SK-N-SH (cell line): ENCODE measurements around the gene HELB. TPM values are rescaled to one million over a fixed set of nuclear protein-coding genes. Genes with fewer than 3 reads are reported as not detected.

ENCODE experiments used
- CTCF ChIA-PET: fragments of 300-600, 350-600 bp; formaldehyde crosslinking; extraction: SDS; loops from one replicate; lab custom pipeline; 2021; lab: Yijun Ruan, JAX
- POLR2A ChIA-PET: fragments of 350-600 bp; sonication (Branson Sonifier 250); formaldehyde crosslinking; extraction: SDS; loops from one replicate; lab custom pipeline; 2020; ENCODE audit warnings: antibody characterized with exemption, inconsistent platforms; lab: Yijun Ruan, JAX
- DNase-seq: peaks from one replicate; pipeline ENCODE4 v3.0.0; 2012
- H2AFZ ChIP-seq: fragments of 200-600 bp; sonication (generic); 2 replicates; pipeline ENCODE4 v1.8.1; 2016; ENCODE audit warnings: antibody characterized with exemption, mild to moderate bottlenecking, low read depth
- H3F3A ChIP-seq: fragments of 200-600 bp; sonication (generic); replicated peaks from 2 replicates; pipeline ENCODE3; 2016; ENCODE audit warnings: antibody characterized with exemption, mild to moderate bottlenecking; ENCODE audit not compliant: insufficient read depth
- H3K27ac ChIP-seq, 2 experiments: fragments of 200-500 bp in 1 of 2; fragments of 200-600 bp in 1 of 2; sonication (Bioruptor generic) in 1 of 2; sonication (generic), shearing (Covaris generic) in 1 of 2; 2 replicates each; pipeline versions ENCODE4 v1.5.1 to v1.6.1; 2014 to 2016; ENCODE audit warnings: low read depth in 2 of 2, inconsistent platforms in 1 of 2, low read length in 1 of 2, mild to moderate bottlenecking in 1 of 2, mixed read lengths in 1 of 2
- H3K27me3 ChIP-seq: fragments of 200-600 bp; sonication (generic), shearing (Covaris generic); 2 replicates; pipeline ENCODE4 v1.6.1; 2016; ENCODE audit warnings: mixed run types; ENCODE audit not compliant: insufficient read depth
- H3K36me3 ChIP-seq, 2 experiments: fragments of 200-500 bp in 1 of 2; fragments of 200-600 bp in 1 of 2; sonication (Bioruptor generic) in 1 of 2; sonication (generic) in 1 of 2; replicated peaks in 1 of 2; 2 replicates each; pipeline versions ENCODE3 to v1.5.1; 2014 to 2016; ENCODE audit warnings: low read length in 1 of 2, mild to moderate bottlenecking in 1 of 2; ENCODE audit not compliant: insufficient read depth in 2 of 2, control insufficient read depth in 1 of 2
- H3K4me1 ChIP-seq, 2 experiments: fragments of 200-500 bp in 1 of 2; fragments of 200-600 bp in 1 of 2; sonication (Bioruptor generic) in 1 of 2; sonication (generic), shearing (Covaris generic) in 1 of 2; 2 replicates each; pipeline versions ENCODE4 v1.5.1 to v1.6.1; 2014 to 2016; ENCODE audit warnings: low read depth in 1 of 2, low read length in 1 of 2, mixed run types in 1 of 2; ENCODE audit not compliant: insufficient read depth in 2 of 2, control insufficient read depth in 1 of 2
- H3K4me2 ChIP-seq: fragments of 200-600 bp; sonication (generic), shearing (Covaris generic); 2 replicates; pipeline ENCODE4 v1.6.1; 2017; ENCODE audit warnings: mixed run types
- H3K4me3 ChIP-seq, 2 experiments: fragments of 200-500 bp in 1 of 2; fragments of 200-600 bp in 1 of 2; sonication (Bioruptor generic) in 1 of 2; sonication (generic), shearing (Covaris generic) in 1 of 2; 2 replicates each; pipeline versions ENCODE4 v1.5.1 to v1.8.1; 2014 to 2016; ENCODE audit warnings: low read depth in 2 of 2, inconsistent platforms in 1 of 2, low read length in 1 of 2, mild to moderate bottlenecking in 1 of 2, mixed read lengths in 1 of 2, moderate library complexity in 1 of 2
- H3K79me2 ChIP-seq: fragments of 200-600 bp; sonication (generic); 2 replicates; pipeline ENCODE4 v1.8.1; 2017; ENCODE audit warnings: mild to moderate bottlenecking; ENCODE audit not compliant: insufficient read depth
- H3K9ac ChIP-seq: fragments of 200-600 bp; sonication (generic); 2 replicates; pipeline ENCODE4 v1.6.1; 2017; ENCODE audit warnings: mixed run types
- H3K9me2 ChIP-seq: fragments of 200-600 bp; sonication (generic); 2 replicates; pipeline ENCODE4 v1.6.1; 2017; ENCODE audit warnings: mixed run types
- H3K9me3 ChIP-seq: fragments of 200-600 bp; sonication (generic); 2 replicates; pipeline ENCODE4 v1.6.1; 2017; ENCODE audit warnings: mixed run types, mild to moderate bottlenecking, moderate library complexity
- H4K20me1 ChIP-seq: fragments of 200-600 bp; sonication (generic); 2 replicates; pipeline ENCODE4 v1.6.1; 2017; ENCODE audit warnings: mild to moderate bottlenecking, mixed run types; ENCODE audit not compliant: insufficient read depth
- ELF1 ChIP-seq: IDR thresholded peaks from 2 replicates; pipeline ENCODE4 v1.4.0; 2012
- EZH2phosphoT487 ChIP-seq: fragments of 200-600 bp; sonication (generic); IDR thresholded peaks from 2 replicates; pipeline ENCODE4 v1.6.1; 2017; ENCODE audit warnings: low read depth, mixed run types, mild to moderate bottlenecking, antibody characterized with exemption, moderate library complexity, borderline replicate concordance
- FOXJ3 ChIP-seq: sonication (generic); formaldehyde crosslinking; IDR thresholded peaks from 2 replicates; pipeline ENCODE4 v1.5.1; 2020; ENCODE audit warnings: mild to moderate bottlenecking, missing genetic modification reagents
- GATA2 ChIP-seq: sonication (generic); formaldehyde crosslinking; IDR thresholded peaks from 2 replicates; pipeline ENCODE4 v1.5.0; 2020; ENCODE audit warnings: mild to moderate bottlenecking, missing genetic modification reagents
- JUND ChIP-seq: IDR thresholded peaks from 2 replicates; pipeline ENCODE4 v1.4.0; 2012
- NRF1 ChIP-seq: IDR thresholded peaks from 2 replicates; pipeline ENCODE4 v1.6.1; 2012; ENCODE audit warnings: low read depth, mild to moderate bottlenecking, low read length
- RAD21 ChIP-seq: IDR thresholded peaks from 2 replicates; pipeline ENCODE4 v1.6.1; 2012; ENCODE audit warnings: mild to moderate bottlenecking, low read length
- RCOR1 ChIP-seq: fragments of 150-350 bp; IDR thresholded peaks from 2 replicates; pipeline ENCODE4 v1.6.1; 2017; ENCODE audit warnings: antibody characterized with exemption, low read length
- RXRA ChIP-seq: IDR thresholded peaks from 2 replicates; pipeline ENCODE4 v1.4.0; 2012; ENCODE audit warnings: low read depth, mild to moderate bottlenecking, borderline replicate concordance
- SIN3A ChIP-seq: IDR thresholded peaks from 2 replicates; pipeline ENCODE4 v1.6.1; 2012; ENCODE audit warnings: low read depth, mild to moderate bottlenecking, low read length, moderate library complexity, borderline replicate concordance
- YY1 ChIP-seq: IDR thresholded peaks from 2 replicates; pipeline ENCODE4 v1.4.0; 2012; ENCODE audit warnings: low read depth, mild to moderate bottlenecking
- WGBS: methylation state at CpG from one replicate; pipeline ENCODE4 v1.1.6; 2017; ENCODE audit warnings: low lambda C conversion rate; 5-methylcytosine and 5-hydroxymethylcytosine counted together
- polyA plus RNA-seq, 3 experiments: library from polyadenylated mRNA; depleted of rRNA; stranded (reverse); fragments of >200 nt; gene quantifications; 2 replicates each; pipeline ENCODE4 v1.2.3, GENCODE V29; 2012
- TF ChIP-seq, protein P1 (sequence below): IDR thresholded peaks from 2 replicates; pipeline ENCODE4 v1.6.1; 2012; ENCODE audit warnings: mild to moderate bottlenecking, low read depth, low read length, moderate library complexity
- TF ChIP-seq, protein P2 (sequence below): IDR thresholded peaks from 2 replicates; pipeline ENCODE4 v1.4.0; 2012; ENCODE audit warnings: low read depth, borderline replicate concordance
- TF ChIP-seq, protein P3 (sequence below): IDR thresholded peaks from 2 replicates; pipeline ENCODE4; 2012
- TF ChIP-seq, protein P4 (sequence below): fragments of 150-350 bp; IDR thresholded peaks from 2 replicates; pipeline ENCODE4 v1.6.1; 2017; ENCODE audit warnings: antibody characterized with exemption, low read length, low read depth, borderline replicate concordance
- TF ChIP-seq, protein P5 (sequence below): fragments of 200-600 bp; sonication (generic); IDR thresholded peaks from 2 replicates; pipeline ENCODE4 v1.6.1; 2017; ENCODE audit warnings: antibody characterized with exemption, mild to moderate bottlenecking, moderate library complexity
- TF ChIP-seq, protein P6 (sequence below): fragments of 150-350 bp; IDR thresholded peaks from 2 replicates; pipeline ENCODE4 v1.6.1; 2016; ENCODE audit warnings: mild to moderate bottlenecking, low read depth, low read length

HELB gene
- polyA plus RNA-seq, 1 of the 3 experiments (the other 2 are of a cell fraction): 0.38 TPM

DNA sequence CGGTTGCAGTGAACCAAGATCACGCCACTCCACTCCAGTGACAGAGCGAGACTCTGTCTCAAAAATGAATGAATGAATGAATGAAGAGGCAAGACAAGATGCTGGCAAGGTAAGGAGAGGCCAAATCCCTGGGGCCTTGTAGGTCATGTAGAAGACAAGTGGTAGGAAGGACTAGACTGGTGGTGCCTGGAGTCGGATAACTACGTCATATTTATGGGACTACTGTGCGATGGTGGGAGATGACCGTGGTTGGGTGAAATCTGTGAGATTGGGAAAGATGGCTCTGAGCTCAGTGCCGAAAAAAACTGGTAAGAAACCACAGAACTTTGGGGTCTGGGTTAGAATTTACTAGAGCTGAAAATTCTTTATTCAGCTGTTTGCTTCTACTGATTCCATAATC is 50.6 kb downstream of the HELB start:
- no peak overlapping the region for H3K9ac ChIP-seq
- no peak overlapping the region for H3K4me3 ChIP-seq
- no peaks in the 10 kb centered on the region for H3F3A ChIP-seq
- ChIA-PET CTCF (interaction anchor here (0.6 to 5.1 kb wide), 21 partner anchors 9 to 356 kb away, joined by 3 to 84 read pairs (median 4); no protein-coding TSS in a partner anchor), POLR2A (no interaction called here)
- no peak for DNase-seq
- no peaks in the 10 kb centered on the region for H3K36me3 ChIP-seq
- no peaks in the 10 kb centered on the region for H3K9me2 ChIP-seq
- WGBS: 86% methylated on average over 8 of the region's 8 CpGs
- no peaks in the 10 kb centered on the region for H3K9me3 ChIP-seq
- no peaks in the 10 kb centered on the region for H3K27me3 ChIP-seq
- H3K27ac ChIP-seq: no peak overlapping the region
- H3K79me2 ChIP-seq: no peaks in the 10 kb centered on the region
- H3K4me2 ChIP-seq: no peak overlapping the region
- H3K4me1 ChIP-seq: peaks cover 0 to 8% of the 10 kb centered on the region in 2 experiments; a peak in 1 of 4 replicates
- no peaks in the 10 kb centered on the region for H4K20me1 ChIP-seq
- TF ChIP-seq, protein P1, sequence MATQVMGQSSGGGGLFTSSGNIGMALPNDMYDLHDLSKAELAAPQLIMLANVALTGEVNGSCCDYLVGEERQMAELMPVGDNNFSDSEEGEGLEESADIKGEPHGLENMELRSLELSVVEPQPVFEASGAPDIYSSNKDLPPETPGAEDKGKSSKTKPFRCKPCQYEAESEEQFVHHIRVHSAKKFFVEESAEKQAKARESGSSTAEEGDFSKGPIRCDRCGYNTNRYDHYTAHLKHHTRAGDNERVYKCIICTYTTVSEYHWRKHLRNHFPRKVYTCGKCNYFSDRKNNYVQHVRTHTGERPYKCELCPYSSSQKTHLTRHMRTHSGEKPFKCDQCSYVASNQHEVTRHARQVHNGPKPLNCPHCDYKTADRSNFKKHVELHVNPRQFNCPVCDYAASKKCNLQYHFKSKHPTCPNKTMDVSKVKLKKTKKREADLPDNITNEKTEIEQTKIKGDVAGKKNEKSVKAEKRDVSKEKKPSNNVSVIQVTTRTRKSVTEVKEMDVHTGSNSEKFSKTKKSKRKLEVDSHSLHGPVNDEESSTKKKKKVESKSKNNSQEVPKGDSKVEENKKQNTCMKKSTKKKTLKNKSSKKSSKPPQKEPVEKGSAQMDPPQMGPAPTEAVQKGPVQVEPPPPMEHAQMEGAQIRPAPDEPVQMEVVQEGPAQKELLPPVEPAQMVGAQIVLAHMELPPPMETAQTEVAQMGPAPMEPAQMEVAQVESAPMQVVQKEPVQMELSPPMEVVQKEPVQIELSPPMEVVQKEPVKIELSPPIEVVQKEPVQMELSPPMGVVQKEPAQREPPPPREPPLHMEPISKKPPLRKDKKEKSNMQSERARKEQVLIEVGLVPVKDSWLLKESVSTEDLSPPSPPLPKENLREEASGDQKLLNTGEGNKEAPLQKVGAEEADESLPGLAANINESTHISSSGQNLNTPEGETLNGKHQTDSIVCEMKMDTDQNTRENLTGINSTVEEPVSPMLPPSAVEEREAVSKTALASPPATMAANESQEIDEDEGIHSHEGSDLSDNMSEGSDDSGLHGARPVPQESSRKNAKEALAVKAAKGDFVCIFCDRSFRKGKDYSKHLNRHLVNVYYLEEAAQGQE: no peak
- TF ChIP-seq JUND (no peak), RXRA (no peak), NRF1 (no peak), FOXJ3 (CRISPR knock-in tag) (no peak), EZH2phosphoT487 (no peak), YY1 (no peak), ELF1 (no peak), RAD21 (no peak), GATA2 (no peak), SIN3A (no peak), RCOR1 (no peak)
- TF ChIP-seq, protein P2, sequence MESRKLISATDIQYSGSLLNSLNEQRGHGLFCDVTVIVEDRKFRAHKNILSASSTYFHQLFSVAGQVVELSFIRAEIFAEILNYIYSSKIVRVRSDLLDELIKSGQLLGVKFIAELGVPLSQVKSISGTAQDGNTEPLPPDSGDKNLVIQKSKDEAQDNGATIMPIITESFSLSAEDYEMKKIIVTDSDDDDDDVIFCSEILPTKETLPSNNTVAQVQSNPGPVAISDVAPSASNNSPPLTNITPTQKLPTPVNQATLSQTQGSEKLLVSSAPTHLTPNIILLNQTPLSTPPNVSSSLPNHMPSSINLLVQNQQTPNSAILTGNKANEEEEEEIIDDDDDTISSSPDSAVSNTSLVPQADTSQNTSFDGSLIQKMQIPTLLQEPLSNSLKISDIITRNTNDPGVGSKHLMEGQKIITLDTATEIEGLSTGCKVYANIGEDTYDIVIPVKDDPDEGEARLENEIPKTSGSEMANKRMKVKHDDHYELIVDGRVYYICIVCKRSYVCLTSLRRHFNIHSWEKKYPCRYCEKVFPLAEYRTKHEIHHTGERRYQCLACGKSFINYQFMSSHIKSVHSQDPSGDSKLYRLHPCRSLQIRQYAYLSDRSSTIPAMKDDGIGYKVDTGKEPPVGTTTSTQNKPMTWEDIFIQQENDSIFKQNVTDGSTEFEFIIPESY: no peak
- TF ChIP-seq, protein P3, sequence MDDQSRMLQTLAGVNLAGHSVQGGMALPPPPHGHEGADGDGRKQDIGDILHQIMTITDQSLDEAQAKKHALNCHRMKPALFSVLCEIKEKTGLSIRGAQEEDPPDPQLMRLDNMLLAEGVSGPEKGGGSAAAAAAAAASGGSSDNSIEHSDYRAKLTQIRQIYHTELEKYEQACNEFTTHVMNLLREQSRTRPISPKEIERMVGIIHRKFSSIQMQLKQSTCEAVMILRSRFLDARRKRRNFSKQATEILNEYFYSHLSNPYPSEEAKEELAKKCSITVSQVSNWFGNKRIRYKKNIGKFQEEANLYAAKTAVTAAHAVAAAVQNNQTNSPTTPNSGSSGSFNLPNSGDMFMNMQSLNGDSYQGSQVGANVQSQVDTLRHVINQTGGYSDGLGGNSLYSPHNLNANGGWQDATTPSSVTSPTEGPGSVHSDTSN: no peak
- TF ChIP-seq, protein P4, sequence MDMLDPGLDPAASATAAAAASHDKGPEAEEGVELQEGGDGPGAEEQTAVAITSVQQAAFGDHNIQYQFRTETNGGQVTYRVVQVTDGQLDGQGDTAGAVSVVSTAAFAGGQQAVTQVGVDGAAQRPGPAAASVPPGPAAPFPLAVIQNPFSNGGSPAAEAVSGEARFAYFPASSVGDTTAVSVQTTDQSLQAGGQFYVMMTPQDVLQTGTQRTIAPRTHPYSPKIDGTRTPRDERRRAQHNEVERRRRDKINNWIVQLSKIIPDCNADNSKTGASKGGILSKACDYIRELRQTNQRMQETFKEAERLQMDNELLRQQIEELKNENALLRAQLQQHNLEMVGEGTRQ: no peak
- TF ChIP-seq, protein P5, sequence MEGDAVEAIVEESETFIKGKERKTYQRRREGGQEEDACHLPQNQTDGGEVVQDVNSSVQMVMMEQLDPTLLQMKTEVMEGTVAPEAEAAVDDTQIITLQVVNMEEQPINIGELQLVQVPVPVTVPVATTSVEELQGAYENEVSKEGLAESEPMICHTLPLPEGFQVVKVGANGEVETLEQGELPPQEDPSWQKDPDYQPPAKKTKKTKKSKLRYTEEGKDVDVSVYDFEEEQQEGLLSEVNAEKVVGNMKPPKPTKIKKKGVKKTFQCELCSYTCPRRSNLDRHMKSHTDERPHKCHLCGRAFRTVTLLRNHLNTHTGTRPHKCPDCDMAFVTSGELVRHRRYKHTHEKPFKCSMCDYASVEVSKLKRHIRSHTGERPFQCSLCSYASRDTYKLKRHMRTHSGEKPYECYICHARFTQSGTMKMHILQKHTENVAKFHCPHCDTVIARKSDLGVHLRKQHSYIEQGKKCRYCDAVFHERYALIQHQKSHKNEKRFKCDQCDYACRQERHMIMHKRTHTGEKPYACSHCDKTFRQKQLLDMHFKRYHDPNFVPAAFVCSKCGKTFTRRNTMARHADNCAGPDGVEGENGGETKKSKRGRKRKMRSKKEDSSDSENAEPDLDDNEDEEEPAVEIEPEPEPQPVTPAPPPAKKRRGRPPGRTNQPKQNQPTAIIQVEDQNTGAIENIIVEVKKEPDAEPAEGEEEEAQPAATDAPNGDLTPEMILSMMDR: no peak
- TF ChIP-seq, protein P6, sequence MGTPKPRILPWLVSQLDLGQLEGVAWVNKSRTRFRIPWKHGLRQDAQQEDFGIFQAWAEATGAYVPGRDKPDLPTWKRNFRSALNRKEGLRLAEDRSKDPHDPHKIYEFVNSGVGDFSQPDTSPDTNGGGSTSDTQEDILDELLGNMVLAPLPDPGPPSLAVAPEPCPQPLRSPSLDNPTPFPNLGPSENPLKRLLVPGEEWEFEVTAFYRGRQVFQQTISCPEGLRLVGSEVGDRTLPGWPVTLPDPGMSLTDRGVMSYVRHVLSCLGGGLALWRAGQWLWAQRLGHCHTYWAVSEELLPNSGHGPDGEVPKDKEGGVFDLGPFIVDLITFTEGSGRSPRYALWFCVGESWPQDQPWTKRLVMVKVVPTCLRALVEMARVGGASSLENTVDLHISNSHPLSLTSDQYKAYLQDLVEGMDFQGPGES: no peak
- no peak overlapping the region for H2AFZ ChIP-seq
